Measurements from ENCODE around the gene PPP1R10. TPM values are rescaled to one million over a fixed set of nuclear protein-coding genes. Genes with fewer than 3 reads are reported as not detected.

PPP1R10 gene
- total and polyA plus RNA-seq, 2 of the 13 experiments (the other 11 are each of a cell fraction or from before 2014, with no cell fraction given) = 26.3 to 38.4 TPM

- peak; percentile 83; the same call in 1 of the 2 replicates for TF ChIP-seq ZBED4 (CRISPR knock-in tag; IDR thresholded peaks at IDR 0.05; ENCODE audit: borderline replicate concordance)
- TF ChIP-seq STAT5B (CRISPR knock-in tag; IDR thresholded peaks at IDR 0.05) = peak; percentile 23
- peak; percentile 47; the same call in 1 of the 2 replicates for TF ChIP-seq FOSL1 (CRISPR knock-in tag; IDR thresholded peaks at IDR 0.05; ENCODE audit: borderline replicate concordance)
- TF ChIP-seq MTF1 (CRISPR knock-in tag; IDR thresholded peaks at IDR 0.05) = peak; percentile 96
- TF ChIP-seq, protein P1, sequence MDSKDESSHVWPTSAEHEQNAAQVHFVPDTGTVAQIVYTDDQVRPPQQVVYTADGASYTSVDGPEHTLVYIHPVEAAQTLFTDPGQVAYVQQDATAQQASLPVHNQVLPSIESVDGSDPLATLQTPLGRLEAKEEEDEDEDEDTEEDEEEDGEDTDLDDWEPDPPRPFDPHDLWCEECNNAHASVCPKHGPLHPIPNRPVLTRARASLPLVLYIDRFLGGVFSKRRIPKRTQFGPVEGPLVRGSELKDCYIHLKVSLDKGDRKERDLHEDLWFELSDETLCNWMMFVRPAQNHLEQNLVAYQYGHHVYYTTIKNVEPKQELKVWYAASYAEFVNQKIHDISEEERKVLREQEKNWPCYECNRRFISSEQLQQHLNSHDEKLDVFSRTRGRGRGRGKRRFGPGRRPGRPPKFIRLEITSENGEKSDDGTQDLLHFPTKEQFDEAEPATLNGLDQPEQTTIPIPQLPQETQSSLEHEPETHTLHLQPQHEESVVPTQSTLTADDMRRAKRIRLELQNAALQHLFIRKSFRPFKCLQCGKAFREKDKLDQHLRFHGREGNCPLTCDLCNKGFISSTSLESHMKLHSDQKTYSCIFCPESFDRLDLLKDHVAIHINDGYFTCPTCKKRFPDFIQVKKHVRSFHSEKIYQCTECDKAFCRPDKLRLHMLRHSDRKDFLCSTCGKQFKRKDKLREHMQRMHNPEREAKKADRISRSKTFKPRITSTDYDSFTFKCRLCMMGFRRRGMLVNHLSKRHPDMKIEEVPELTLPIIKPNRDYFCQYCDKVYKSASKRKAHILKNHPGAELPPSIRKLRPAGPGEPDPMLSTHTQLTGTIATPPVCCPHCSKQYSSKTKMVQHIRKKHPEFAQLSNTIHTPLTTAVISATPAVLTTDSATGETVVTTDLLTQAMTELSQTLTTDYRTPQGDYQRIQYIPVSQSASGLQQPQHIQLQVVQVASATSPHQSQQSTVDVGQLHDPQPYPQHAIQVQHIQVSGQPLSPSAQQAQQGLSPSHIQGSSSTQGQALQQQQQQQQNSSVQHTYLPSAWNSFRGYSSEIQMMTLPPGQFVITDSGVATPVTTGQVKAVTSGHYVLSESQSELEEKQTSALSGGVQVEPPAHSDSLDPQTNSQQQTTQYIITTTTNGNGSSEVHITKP (CRISPR knock-in tag; IDR thresholded peaks at IDR 0.05; ENCODE audit: low read depth) = peak; percentile 72
- no peak for TF ChIP-seq ZNF468 (CRISPR knock-in tag; IDR thresholded peaks at IDR 0.05)
- peak; percentile 95 for TF ChIP-seq MXD3 (CRISPR knock-in tag; IDR thresholded peaks at IDR 0.05)
- peak; percentile 98 for TF ChIP-seq HNRNPK (IDR thresholded peaks at IDR 0.05; ENCODE audit: low read depth, low read length, poor library complexity, severe bottlenecking)
- 0 out of 2 replicates have a peak, but pooled peaks have one; percentile 35 for TF ChIP-seq GATA4 (IDR thresholded peaks at IDR 0.05; ENCODE audit: borderline replicate concordance, low read depth)
- no peak; the same call in 1 of the 2 replicates for TF ChIP-seq ZNF629 (CRISPR knock-in tag; conservative IDR thresholded peaks at IDR 0.05)
- TF ChIP-seq ZNF34 (CRISPR knock-in tag; IDR thresholded peaks at IDR 0.05; ENCODE audit: borderline replicate concordance) = 0 out of 2 replicates have a peak, but pooled peaks have one; percentile 74
- TF ChIP-seq ZNF143 (CRISPR knock-in tag; IDR thresholded peaks at IDR 0.05) = peak; percentile 50
- no peak for TF ChIP-seq NFE2 (CRISPR knock-in tag; IDR thresholded peaks at IDR 0.05)
- 0 out of 2 replicates have a peak, but pooled peaks have one; percentile 33 for TF ChIP-seq ADNP (CRISPR knock-in tag; IDR thresholded peaks at IDR 0.05)
- TF ChIP-seq ZNF777 (CRISPR knock-in tag; IDR thresholded peaks at IDR 0.05) = peak; percentile 82
- TF ChIP-seq HMG20B (CRISPR knock-in tag; conservative IDR thresholded peaks at IDR 0.05) = no peak; the same call in 1 of the 2 replicates
- no peak for TF ChIP-seq USF2 (IDR thresholded peaks at IDR 0.05; ENCODE audit: low read depth, low read length)
- TF ChIP-seq USF2 (CRISPR knock-in tag; IDR thresholded peaks at IDR 0.05; ENCODE audit: borderline replicate concordance) = no peak; the same call in 1 of the 2 replicates
- no peak for TF ChIP-seq CEBPB (IDR thresholded peaks at IDR 0.05; ENCODE audit: borderline replicate concordance, low read depth, low read length)
Observed at GRCh38 chr6:30647242-30648116, 30.4 kb upstream of the PPP1R10 start (continued).
